CD4-positive, alpha-beta memory T cell (primary cell): ENCODE measurements around the gene CA5A. TPM values are rescaled to one million over a fixed set of nuclear protein-coding genes. Genes with fewer than 3 reads are reported as not detected.

Experiments used
- CTCF ChIA-PET: fragments of 350-600 bp; sonication (Branson Sonifier 250); formaldehyde crosslinking; loops from one replicate; lab custom pipeline; 2021; ENCODE audit warnings: inconsistent platforms; ENCODE audit not compliant: partially characterized antibody; lab: Charles Lee
- POLR2A ChIA-PET: fragments of 350-600 bp; sonication (Branson Sonifier 250); formaldehyde crosslinking; loops from one replicate; lab custom pipeline; 2021; ENCODE audit not compliant: partially characterized antibody; lab: Charles Lee
- DNase-seq, 5 donors: peaks; one replicate each; pipeline versions ENCODE4 v3.0.0 to v3.0.0-alpha.2; 2020 to 2022; ENCODE audit warnings: mixed read lengths in 1 of 5
- H3K27ac ChIP-seq: one replicate; pipeline ENCODE4 v1.7.0; 2013; ENCODE audit warnings: low read depth, low read length
- H3K27me3 ChIP-seq: 2 replicates; pipeline ENCODE4 v1.7.0; 2013; ENCODE audit warnings: mild to moderate bottlenecking, low read length, moderate library complexity; ENCODE audit not compliant: insufficient read depth
- H3K36me3 ChIP-seq: 2 replicates; pipeline ENCODE4 v1.7.0; 2013; ENCODE audit warnings: mild to moderate bottlenecking, low read length, moderate library complexity; ENCODE audit not compliant: insufficient read depth
- H3K4me1 ChIP-seq: 2 replicates; pipeline ENCODE4 v1.7.0; 2013; ENCODE audit warnings: mild to moderate bottlenecking, low read length, moderate library complexity; ENCODE audit not compliant: insufficient read depth
- H3K4me3 ChIP-seq, 2 donors: one replicate each; pipeline ENCODE4 v1.7.0; 2013; ENCODE audit warnings: low read length in 2 of 2, mild to moderate bottlenecking in 1 of 2
- H3K9me3 ChIP-seq, 2 donors: one replicate each; pipeline ENCODE4 v1.7.0; 2013; ENCODE audit warnings: low read length in 2 of 2, control low read depth in 1 of 2; ENCODE audit not compliant: control insufficient read depth in 1 of 2
- H3K27ac Mint-ChIP-seq, 7 donors: one replicate each; pipeline ENCODE4 v1.8.0; 2020 to 2021; ENCODE audit warnings: mixed read lengths in 7 of 7, mild to moderate bottlenecking in 6 of 7, inconsistent platforms in 3 of 7, moderate library complexity in 3 of 7
- H3K27me3 Mint-ChIP-seq, 2 donors: one replicate each; pipeline ENCODE4 v1.8.0; 2020 to 2021; ENCODE audit warnings: mixed read lengths in 2 of 2
- H3K36me3 Mint-ChIP-seq, 2 donors: one replicate each; pipeline ENCODE4 v1.8.0; 2020 to 2021; ENCODE audit warnings: mixed read lengths in 2 of 2, inconsistent platforms in 1 of 2, mild to moderate bottlenecking in 1 of 2
- H3K4me1 Mint-ChIP-seq, 4 donors: one replicate each; pipeline ENCODE4 v1.8.0; 2020 to 2021; ENCODE audit warnings: mixed read lengths in 4 of 4, mild to moderate bottlenecking in 1 of 4
- H3K4me3 Mint-ChIP-seq, 8 donors: one replicate each; pipeline ENCODE4 v1.8.0; 2020 to 2021; ENCODE audit warnings: mixed read lengths in 8 of 8, mild to moderate bottlenecking in 7 of 8, moderate library complexity in 6 of 8, inconsistent platforms in 3 of 8
- H3K9me3 Mint-ChIP-seq, 8 donors: one replicate each; pipeline ENCODE4 v1.8.0; 2020 to 2021; ENCODE audit warnings: mixed read lengths in 8 of 8, mild to moderate bottlenecking in 5 of 8, inconsistent platforms in 3 of 8, moderate library complexity in 1 of 8
- intact Hi-C: fragments of 100-400 bp; cut with micrococcal nuclease; formaldehyde crosslinking; loops from one replicate; pipeline ENCODE4 v1.15.1; 2023
- polyA plus RNA-seq, 2 donors: library from polyadenylated mRNA; unstranded; fragments of 300-500 nt; fragmentation: Illumina TruSeq; gene quantifications; one replicate each; pipeline ENCODE4 v1.2.3, GENCODE V29; 2021
- total RNA-seq, 2 experiments: library from RNA; stranded (reverse); gene quantifications; one replicate each; pipeline ENCODE4 v1.2.3, GENCODE V29; 2021

The CA5A gene
- total and polyA plus RNA-seq, 4 experiments from 2014 or later: not detected

GRCh38 chr16:87856791-87857228 lies 79.5 kb downstream of the CA5A start:
- Mint-ChIP-seq H3K9me3 (no peaks in the 10 kb centered on the region), H3K36me3 (peaks cover 0 to 5% of the 10 kb centered on the region in 2 donors), H3K27me3 (no peaks in the 10 kb centered on the region), H3K4me3 (peak overlapping the region; percentile 54 to 77 (median 71)), H3K4me1 (peaks cover 14 to 77% (median 41%) of the 10 kb centered on the region in 4 donors), H3K27ac (peak overlapping the region; percentile 19 to 91 (median 73))
- no peak overlapping the region for H3K4me3 ChIP-seq
- POLR2A ChIA-PET: interaction anchor here (1.1 to 3.8 kb wide), 4 partner anchors 11 to 91 kb away, joined by 3 to 85 read pairs (median 6); partner anchors contain the start of genes KLHDC4 and SLC7A5
- peaks cover 57% of the 10 kb centered on the region for H3K4me1 ChIP-seq
- intact Hi-C loops: no loop called here
- no peaks in the 10 kb centered on the region for H3K9me3 ChIP-seq
- H3K27me3 ChIP-seq: no peaks in the 10 kb centered on the region
- H3K36me3 ChIP-seq: no peaks in the 10 kb centered on the region
- no peak for DNase-seq
- peak overlapping the region; percentile 36 for H3K27ac ChIP-seq
- CTCF ChIA-PET: interaction anchor here (1.0 to 2.3 kb wide), 5 partner anchors 9 to 88 kb away, joined by 3 to 19 read pairs (median 4); no protein-coding TSS in a partner anchor

GRCh38 chr16:87855852-87856715 lies 80.2 kb downstream of the CA5A start:
- Histone ChIP-seq H3K27ac (peak overlapping the region; percentile 36), H3K36me3 (peaks cover 2% of the 10 kb centered on the region), H3K4me1 (peaks cover 55% of the 10 kb centered on the region), H3K27me3 (no peaks in the 10 kb centered on the region), H3K4me3 (peak overlapping the region in 1 of 2 donors; percentile 11), H3K9me3 (no peaks in the 10 kb centered on the region)
- Mint-ChIP-seq H3K27ac (peak overlapping the region; percentile 52 to 91 (median 80)), H3K4me3 (peak overlapping the region; percentile 54 to 77 (median 71)), H3K9me3 (no peaks in the 10 kb centered on the region), H3K4me1 (peaks cover 14 to 77% (median 39%) of the 10 kb centered on the region in 4 donors), H3K36me3 (peaks cover 0 to 5% of the 10 kb centered on the region in 2 donors), H3K27me3 (no peaks in the 10 kb centered on the region)
- POLR2A ChIA-PET: interaction anchor here (1.1 to 3.8 kb wide), 4 partner anchors 12 to 90 kb away, joined by 3 to 85 read pairs (median 6); partner anchors contain the start of genes KLHDC4 and SLC7A5
- DNase-seq: peak in 1 of 5 donors; percentile 32
- CTCF ChIA-PET: interaction anchor here (0.9 to 2.3 kb wide), 6 partner anchors 10 to 87 kb away, joined by 3 to 19 read pairs (median 4); no protein-coding TSS in a partner anchor
- intact Hi-C loops: no loop called here

DNA sequence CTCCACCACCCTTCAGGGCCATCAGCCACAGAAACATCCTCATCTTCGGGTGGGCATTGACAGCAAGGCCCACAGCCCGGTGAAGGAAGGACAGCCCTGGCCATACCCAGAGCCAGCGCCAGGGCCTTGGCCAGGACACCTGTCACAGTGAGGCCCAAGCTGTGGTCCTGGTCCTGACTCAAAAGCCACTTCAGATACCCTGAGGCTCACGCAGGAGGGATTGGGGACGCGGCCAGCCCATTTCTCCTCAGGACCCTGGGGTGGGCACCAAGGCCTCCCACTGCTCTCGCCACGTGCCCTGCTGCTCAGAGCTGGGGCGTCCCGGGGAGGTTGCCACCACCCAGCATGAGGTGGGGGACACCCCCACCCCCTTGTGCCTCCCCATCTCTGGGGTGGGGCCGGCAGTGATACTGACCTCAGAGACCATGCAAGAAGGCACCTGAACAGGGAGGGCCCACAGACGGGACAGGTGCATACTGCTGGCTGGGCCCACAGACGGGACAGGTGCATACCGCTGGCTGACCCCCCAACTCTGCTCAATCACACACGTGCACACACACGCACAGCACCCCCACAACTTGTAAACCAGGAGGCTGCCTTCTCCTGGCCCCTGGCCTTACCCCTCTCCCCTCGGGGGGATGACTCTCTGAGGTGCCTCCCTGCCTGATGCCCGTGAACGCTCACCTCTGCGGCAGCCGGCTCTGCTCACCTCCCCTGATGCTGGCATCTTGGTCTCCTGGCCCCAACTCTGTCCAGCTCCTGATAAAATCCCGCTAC lies 81.2 kb downstream of the CA5A start:
- intact Hi-C loops: no loop called here
- H3K9me3 Mint-ChIP-seq: no peaks in the 10 kb centered on the region
- Histone ChIP-seq H3K27ac (peak overlapping the region; percentile 53), H3K27me3 (no peaks in the 10 kb centered on the region), H3K36me3 (peaks cover 8% of the 10 kb centered on the region), H3K4me1 (peaks cover 51% of the 10 kb centered on the region), H3K4me3 (no peak overlapping the region), H3K9me3 (no peaks in the 10 kb centered on the region)
- H3K27ac Mint-ChIP-seq: peak overlapping the region; percentile 64 to 89 (median 80)
- H3K4me1 Mint-ChIP-seq: peaks cover 11 to 71% (median 33%) of the 10 kb centered on the region in 4 donors
- H3K36me3 Mint-ChIP-seq: peaks cover 0 to 13% of the 10 kb centered on the region in 2 donors
- H3K4me3 Mint-ChIP-seq: peak overlapping the region in 6 of 8 donors; percentile 11 to 77 (median 58)
- ChIA-PET POLR2A (interaction anchor here (3.8 kb wide), 1 partner anchor 13 kb away, joined by 85 read pairs; the partner anchor contains the start of gene SLC7A5), CTCF (interaction anchor here (1.0 to 1.5 kb wide), 3 partner anchors 10 to 76 kb away, joined by 3 to 11 read pairs (median 4); no protein-coding TSS in a partner anchor)
- DNase-seq: no peak
- no peaks in the 10 kb centered on the region for H3K27me3 Mint-ChIP-seq

DNA sequence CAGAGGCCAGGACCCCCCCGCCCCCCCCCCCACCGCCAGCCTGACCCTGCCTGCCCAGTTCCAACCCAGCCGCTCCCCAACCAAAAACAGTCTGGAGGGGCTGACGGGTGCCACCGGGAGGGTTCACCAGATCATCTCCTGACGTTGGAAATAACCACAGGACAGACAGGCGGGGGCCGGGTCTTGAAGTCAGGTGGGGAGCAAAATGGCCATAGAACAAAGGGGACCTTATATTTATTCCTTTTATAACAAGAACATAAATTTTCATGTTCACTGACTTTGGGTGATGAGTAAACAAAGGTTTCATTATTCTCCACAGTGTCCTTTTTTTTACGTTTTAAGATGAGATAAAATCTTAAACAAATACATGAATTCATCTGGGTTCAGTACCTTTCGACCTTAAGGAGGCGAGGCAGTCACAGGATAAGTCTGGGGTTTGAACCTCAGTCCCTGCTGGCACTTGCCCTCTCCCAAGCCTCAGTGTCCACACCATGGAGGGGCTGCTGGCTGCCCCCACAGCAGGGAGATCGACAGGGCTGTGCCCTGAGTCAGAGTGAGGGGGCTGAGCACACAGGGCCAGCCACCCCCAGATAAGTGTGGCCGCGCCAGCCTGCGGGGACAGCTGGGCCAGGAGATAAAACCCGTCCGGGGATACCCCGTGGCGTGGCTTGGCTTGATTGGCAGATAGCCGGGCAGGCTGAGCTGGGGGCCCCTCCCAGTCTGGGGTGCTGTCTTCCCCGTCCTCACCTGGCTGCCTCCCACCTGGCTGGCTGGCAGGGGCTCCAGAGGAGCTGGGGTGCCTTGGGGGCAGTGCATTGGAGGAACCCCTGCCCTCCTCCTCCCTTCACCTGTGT lies 82.0 kb downstream of the CA5A start:
- no peaks in the 10 kb centered on the region for H3K9me3 ChIP-seq
- H3K36me3 ChIP-seq: peaks cover 8% of the 10 kb centered on the region
- ChIA-PET CTCF (interaction anchor here (1.0 to 9.5 kb wide), 5 partner anchors 11 to 75 kb away, joined by 3 to 388 read pairs (median 11); partner anchors contain the start of gene SLC7A5), POLR2A (interaction anchor here (1.1 to 8.9 kb wide), 3 partner anchors 12 to 16 kb away, joined by 5 to 94 read pairs (median 85); partner anchors contain the start of gene SLC7A5)
- H3K4me1 Mint-ChIP-seq: peaks cover 12 to 68% (median 32%) of the 10 kb centered on the region in 4 donors
- intact Hi-C loops: no loop called here
- DNase-seq: peak in 1 of 5 donors; percentile 61
- H3K27me3 Mint-ChIP-seq: no peaks in the 10 kb centered on the region
- H3K4me3 Mint-ChIP-seq: peak overlapping the region; percentile 18 to 82 (median 52)
- no peaks in the 10 kb centered on the region for H3K27me3 ChIP-seq
- peak overlapping the region; percentile 53 for H3K27ac ChIP-seq
- no peak overlapping the region for H3K4me3 ChIP-seq
- H3K36me3 Mint-ChIP-seq: peaks cover 0 to 19% of the 10 kb centered on the region in 2 donors
- H3K4me1 ChIP-seq: peaks cover 54% of the 10 kb centered on the region
- no peaks in the 10 kb centered on the region for H3K9me3 Mint-ChIP-seq
- H3K27ac Mint-ChIP-seq: peak overlapping the region; percentile 81 to 93 (median 88)

- peaks cover 12 to 63% (median 32%) of the 10 kb centered on the region in 4 donors for H3K4me1 Mint-ChIP-seq
- intact Hi-C loops: loop anchor here (1.0 kb wide), 1 partner anchor 15 kb away; no protein-coding TSS in a partner anchor
- Histone ChIP-seq H3K27ac (peak overlapping the region; percentile 17), H3K4me3 (peak overlapping the region in 1 of 2 donors; percentile 31), H3K4me1 (peaks cover 54% of the 10 kb centered on the region), H3K9me3 (no peaks in the 10 kb centered on the region), H3K27me3 (no peaks in the 10 kb centered on the region), H3K36me3 (peaks cover 8% of the 10 kb centered on the region)
- POLR2A ChIA-PET: interaction anchor here (0.8 to 8.9 kb wide), 3 partner anchors 12 to 74 kb away, joined by 4 to 94 read pairs (median 5); partner anchors contain the start of gene SLC7A5
- peak overlapping the region in 7 of 8 donors; percentile 57 to 85 (median 68) for H3K4me3 Mint-ChIP-seq
- H3K9me3 Mint-ChIP-seq: no peaks in the 10 kb centered on the region
- H3K27ac Mint-ChIP-seq: peak overlapping the region; percentile 57 to 93 (median 84)
- no peaks in the 10 kb centered on the region for H3K27me3 Mint-ChIP-seq
- CTCF ChIA-PET: interaction anchor here (0.7 to 9.5 kb wide), 4 partner anchors 17 to 74 kb away, joined by 3 to 388 read pairs (median 8); partner anchors contain the start of gene SLC7A5
- peaks cover 0 to 19% of the 10 kb centered on the region in 2 donors for H3K36me3 Mint-ChIP-seq
- peak; percentile 71 to 96 (median 77) for DNase-seq
Observed at GRCh38 chr16:87853411-87854052, 82.8 kb downstream of the CA5A start.
